Testis (tissue), 3 donors: ENCODE measurements around the gene ACSS1. TPM values are rescaled to one million over a fixed set of nuclear protein-coding genes. Genes with fewer than 3 reads are reported as not detected.
A peak's percentile ranks its signal among the peaks of the same experiment; 100 is the strongest.

Experiments
- DNase-seq: peaks from one replicate; pipeline ENCODE4 v3.0.0-alpha.2; 2019
- H3K27ac ChIP-seq, 2 donors: fragments of 200-600 bp; sonication (generic); one replicate each; pipeline ENCODE4 v1.5.1; 2019
- H3K27me3 ChIP-seq: fragments of 200-600 bp; sonication (generic); one replicate; pipeline ENCODE4 v1.5.1; 2019
- H3K36me3 ChIP-seq: fragments of 200-600 bp; sonication (generic); one replicate; pipeline ENCODE4 v1.5.1; 2017; ENCODE audit warnings: low read depth; ENCODE audit errors: missing control alignments
- H3K4me1 ChIP-seq: fragments of 200-600 bp; sonication (generic); one replicate; pipeline ENCODE4 v1.5.1; 2019
- H3K4me3 ChIP-seq, 2 donors: fragments of 200-600 bp; sonication (generic); one replicate each; pipeline ENCODE4 v1.5.1; 2017 to 2019
- H3K9me3 ChIP-seq: fragments of 200-600 bp; sonication (generic); one replicate; pipeline ENCODE4 v1.5.1; 2017
- POLR2A ChIP-seq: fragments of 450-650 bp; IDR thresholded peaks from one replicate; pipeline ENCODE4 v1.6.1; 2017; ENCODE audit warnings: antibody characterized with exemption, mild to moderate bottlenecking, moderate library complexity
- WGBS, 2 donors: methylation state at CpG; one replicate each; pipeline ENCODE4 v1.1.5; 2018; 5-methylcytosine and 5-hydroxymethylcytosine counted together
- intact Hi-C: fragments of 100-400 bp; cut with DNase I; formaldehyde crosslinking; loops from one replicate; pipeline ENCODE4 v1.15.1; 2023; ENCODE audit warnings: low total_unique reads
- polyA plus RNA-seq: library from polyadenylated mRNA; stranded (reverse); fragments of 350-450 nt; fragmentation: Illumina TruSeq; extraction: RNeasy Lipid Tissue Mini Kit (QIAGEN cat#74804); gene quantifications from one replicate; pipeline ENCODE4 v1.2.3, GENCODE V29; 2014; ENCODE audit warnings: low read depth, low replicate concordance; ENCODE audit not compliant: insufficient read depth
- total RNA-seq, 2 donors: library from RNA; depleted of rRNA; stranded (reverse); fragments of >200 nt; gene quantifications; one replicate each; pipeline ENCODE4 v1.2.3, GENCODE V29; 2016
- TF ChIP-seq, protein P1 (sequence below), 3 experiments: fragments of 450-650 bp in 2 of 3; fragments of 200-600 bp in 1 of 3; sonication (generic) in 1 of 3; IDR thresholded peaks; one replicate each; pipeline ENCODE4 v1.5.1; 2016 to 2019; ENCODE audit warnings: antibody characterized with exemption in 3 of 3, mild to moderate bottlenecking in 2 of 3, moderate library complexity in 1 of 3

ACSS1 gene
- total and polyA plus RNA-seq, 3 donors from 2014 or later, result 61.5 to 184 (median 162) TPM

DNA sequence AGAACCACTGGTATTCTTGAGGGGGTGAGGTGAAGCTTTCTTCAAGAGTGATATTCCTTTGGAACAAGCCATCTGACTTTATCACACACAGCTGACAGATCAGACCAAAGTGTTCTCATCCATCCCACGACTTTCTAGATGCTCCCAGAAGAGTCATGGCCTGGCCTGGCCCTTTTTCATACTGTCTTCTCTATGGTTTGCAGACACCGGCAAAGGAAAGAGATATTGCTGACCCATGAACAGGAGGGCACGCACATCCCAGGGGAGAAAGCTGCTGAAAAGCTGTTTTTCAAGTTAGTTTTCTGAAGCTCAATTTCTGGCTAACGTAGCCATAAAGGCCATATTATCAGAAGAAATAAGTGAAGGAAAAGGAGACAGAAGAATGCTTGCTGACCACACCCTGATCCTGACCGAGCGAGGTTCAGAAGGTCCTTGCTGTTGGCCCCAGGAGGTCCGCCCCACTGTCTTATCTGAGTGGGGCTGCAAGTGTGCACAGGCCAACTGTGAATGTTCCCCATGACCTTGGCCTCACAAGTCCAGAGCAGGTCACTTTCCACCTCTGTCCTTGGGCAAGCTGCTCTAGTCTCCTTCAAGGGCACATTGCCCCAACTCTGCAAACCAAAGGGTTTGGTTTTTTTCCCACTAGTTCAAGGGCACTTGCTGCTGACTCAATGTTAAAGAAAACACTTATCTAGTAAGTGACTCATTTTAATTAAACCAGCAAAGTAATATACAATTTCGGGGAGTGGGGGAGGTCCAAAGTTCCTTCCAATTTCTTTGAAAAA, 2.0 kb downstream of the ACSS1 start:
- Histone ChIP-seq H3K4me1 (peaks cover 64% of the 10 kb centered on the region), H3K9me3 (no peaks in the 10 kb centered on the region), H3K4me3 (peak overlapping the region in 1 of 2 donors; percentile 88), H3K36me3 (no peaks in the 10 kb centered on the region), H3K27me3 (no peaks in the 10 kb centered on the region), H3K27ac (peak overlapping the region; percentile 83 to 92)
- peak; percentile 33 for DNase-seq
- TF ChIP-seq, protein P1, sequence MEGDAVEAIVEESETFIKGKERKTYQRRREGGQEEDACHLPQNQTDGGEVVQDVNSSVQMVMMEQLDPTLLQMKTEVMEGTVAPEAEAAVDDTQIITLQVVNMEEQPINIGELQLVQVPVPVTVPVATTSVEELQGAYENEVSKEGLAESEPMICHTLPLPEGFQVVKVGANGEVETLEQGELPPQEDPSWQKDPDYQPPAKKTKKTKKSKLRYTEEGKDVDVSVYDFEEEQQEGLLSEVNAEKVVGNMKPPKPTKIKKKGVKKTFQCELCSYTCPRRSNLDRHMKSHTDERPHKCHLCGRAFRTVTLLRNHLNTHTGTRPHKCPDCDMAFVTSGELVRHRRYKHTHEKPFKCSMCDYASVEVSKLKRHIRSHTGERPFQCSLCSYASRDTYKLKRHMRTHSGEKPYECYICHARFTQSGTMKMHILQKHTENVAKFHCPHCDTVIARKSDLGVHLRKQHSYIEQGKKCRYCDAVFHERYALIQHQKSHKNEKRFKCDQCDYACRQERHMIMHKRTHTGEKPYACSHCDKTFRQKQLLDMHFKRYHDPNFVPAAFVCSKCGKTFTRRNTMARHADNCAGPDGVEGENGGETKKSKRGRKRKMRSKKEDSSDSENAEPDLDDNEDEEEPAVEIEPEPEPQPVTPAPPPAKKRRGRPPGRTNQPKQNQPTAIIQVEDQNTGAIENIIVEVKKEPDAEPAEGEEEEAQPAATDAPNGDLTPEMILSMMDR (IDR thresholded peaks at IDR 0.05), result no peak
- TF ChIP-seq POLR2A, result no peak
- intact Hi-C loops, result loop anchor here (10.0 kb wide), 1 partner anchor 1431 kb away; no protein-coding TSS in a partner anchor
- WGBS, 2 donors, result 27 to 40% methylated on average over 8 of the region's 8 CpGs

DNA sequence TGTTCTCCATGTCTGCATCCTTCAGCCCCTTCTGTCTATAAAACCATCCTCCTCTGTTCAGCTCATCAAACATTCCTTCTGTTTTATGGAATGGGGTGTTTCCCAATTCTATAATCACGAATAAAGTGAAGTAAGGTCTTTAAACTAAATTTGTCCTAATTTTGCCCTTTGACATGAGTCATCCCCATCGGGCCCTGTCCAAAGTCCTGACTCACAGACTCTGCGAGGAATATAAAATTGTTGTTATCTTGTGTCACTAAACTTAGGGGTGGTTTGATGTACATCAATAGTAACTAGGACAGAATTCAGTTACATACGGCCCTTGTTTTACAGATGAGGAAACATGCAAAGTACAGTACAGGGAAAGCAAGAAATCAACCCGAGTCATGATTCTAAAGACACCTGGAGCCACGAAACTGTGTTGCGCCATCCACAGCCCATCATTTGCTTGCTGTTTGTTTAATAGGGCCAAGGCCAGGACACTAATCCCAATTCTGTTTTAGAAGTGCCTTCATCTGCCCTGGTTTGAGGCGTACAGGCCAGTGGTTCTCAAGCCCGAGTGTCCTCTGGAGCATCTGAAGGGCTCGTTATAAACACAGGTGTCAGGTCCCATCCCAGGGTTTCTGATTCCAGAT, 2.8 kb downstream of the ACSS1 start:
- TF ChIP-seq, protein P1 (IDR thresholded peaks at IDR 0.05), result no peak
- TF ChIP-seq POLR2A, result no peak
- Histone ChIP-seq H3K36me3 (no peaks in the 10 kb centered on the region), H3K4me3 (no peak overlapping the region), H3K27me3 (no peaks in the 10 kb centered on the region), H3K9me3 (no peaks in the 10 kb centered on the region), H3K4me1 (peaks cover 72% of the 10 kb centered on the region), H3K27ac (peak overlapping the region; percentile 83 to 92)
- intact Hi-C loops, result loop anchor here (10.0 kb wide), 1 partner anchor 1430 kb away; no protein-coding TSS in a partner anchor
- DNase-seq, result no peak
- 70 to 71% methylated on average over 10 of the region's 10 CpGs for WGBS, 2 donors

DNA sequence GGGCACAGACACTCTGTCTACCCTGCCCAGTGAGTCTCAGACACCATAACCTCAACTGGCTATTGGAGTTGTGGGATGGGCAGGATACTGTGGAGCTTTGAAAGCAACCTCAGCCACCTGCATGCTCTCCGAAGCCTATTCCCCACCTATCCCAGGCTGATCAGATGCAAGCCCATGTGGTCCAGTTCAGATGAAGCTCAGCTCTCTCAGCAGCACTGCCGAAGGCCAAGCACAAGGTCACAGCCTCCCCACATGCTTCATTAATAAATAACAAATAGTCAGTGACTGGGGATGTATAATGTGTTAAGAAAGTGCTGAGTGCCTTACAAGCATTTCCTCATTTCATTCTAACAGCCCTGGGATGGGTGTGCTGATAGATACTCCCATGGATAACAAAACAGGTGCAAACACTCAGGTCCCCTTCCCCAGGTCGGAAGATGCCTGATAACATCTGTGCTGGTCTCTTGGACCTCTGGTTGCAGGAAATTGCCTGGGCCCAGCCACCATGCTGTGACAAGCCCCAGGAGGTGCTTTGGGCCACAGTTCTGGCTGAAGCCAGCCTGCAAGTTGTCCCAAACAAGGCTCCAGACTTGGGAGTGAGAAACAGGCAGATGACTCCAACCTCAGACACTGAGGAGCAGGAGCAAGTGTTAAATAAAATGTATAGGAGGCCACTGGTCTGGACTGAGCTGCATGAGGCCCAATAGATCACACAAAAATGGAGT, 3.7 kb downstream of the ACSS1 start:
- no peak for TF ChIP-seq POLR2A
- TF ChIP-seq, protein P1 (IDR thresholded peaks at IDR 0.05), result no peak
- WGBS, 2 donors, result 61 to 69% methylated on average over 3 of the region's 3 CpGs
- Histone ChIP-seq H3K4me1 (peaks cover 75% of the 10 kb centered on the region), H3K4me3 (no peak overlapping the region), H3K36me3 (no peaks in the 10 kb centered on the region), H3K27ac (peak overlapping the region in 1 of 2 donors; percentile 92), H3K9me3 (no peaks in the 10 kb centered on the region), H3K27me3 (no peaks in the 10 kb centered on the region)
- intact Hi-C loops, result loop anchor here (10.0 kb wide), 1 partner anchor 1429 kb away; no protein-coding TSS in a partner anchor
- no peak for DNase-seq

DNA sequence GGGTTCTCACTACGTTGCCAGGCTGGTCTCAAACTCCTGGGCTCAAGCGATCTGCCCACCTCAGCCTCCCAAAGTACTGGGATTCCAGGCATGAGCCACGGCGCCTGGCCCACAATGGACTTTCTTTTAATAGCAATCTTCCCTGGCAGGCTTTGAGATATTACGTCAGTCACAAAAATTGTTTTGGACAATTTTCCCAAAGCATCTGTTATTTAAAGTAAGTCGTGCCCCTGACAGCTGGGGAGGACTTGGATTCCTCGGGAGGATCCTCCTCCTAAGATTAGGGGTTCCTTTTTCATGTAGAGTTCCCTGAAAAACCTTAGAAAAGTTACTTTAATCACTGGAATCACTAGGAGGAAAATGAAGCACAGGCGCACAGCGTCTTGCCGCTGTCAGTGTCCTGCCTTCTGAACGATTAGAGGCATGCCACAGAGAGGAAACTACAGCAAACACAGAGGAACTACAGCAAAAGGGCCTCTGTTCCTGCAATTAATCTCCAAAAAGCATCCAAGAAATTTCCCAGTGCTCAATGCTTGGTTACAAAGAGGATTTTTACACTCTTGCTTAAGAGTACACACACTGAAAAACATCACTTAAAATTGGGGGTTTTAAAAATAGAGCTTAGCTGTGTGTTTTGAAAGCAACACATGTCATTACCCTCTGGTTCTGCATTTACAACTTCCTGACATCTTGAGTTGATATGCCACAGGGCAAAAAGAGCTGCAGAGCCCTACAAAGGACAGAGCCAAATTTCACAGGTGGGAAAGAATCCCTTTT, 4.5 kb downstream of the ACSS1 start:
- DNase-seq, result peak; percentile 78
- 22 to 41% methylated on average over 11 of the region's 11 CpGs for WGBS, 2 donors
- H3K27me3 ChIP-seq, result no peaks in the 10 kb centered on the region

More for the DNA sequence above, 4.5 kb downstream of the ACSS1 start:
- Histone ChIP-seq H3K4me3 (no peak overlapping the region), H3K4me1 (peaks cover 76% of the 10 kb centered on the region), H3K27ac (peak overlapping the region; percentile 71 to 92), H3K36me3 (no peaks in the 10 kb centered on the region), H3K9me3 (no peaks in the 10 kb centered on the region)
- no peak for TF ChIP-seq POLR2A
- TF ChIP-seq, protein P1 (IDR thresholded peaks at IDR 0.05), result no peak
- intact Hi-C loops, result loop anchor here (10.0 kb wide), 1 partner anchor 1429 kb away; no protein-coding TSS in a partner anchor
